Peyer's patch (tissue), 4 donors: ENCODE measurements around the gene ABRAXAS1. TPM values are rescaled to one million over a fixed set of nuclear protein-coding genes. Genes with fewer than 3 reads are reported as not detected.
"Not testable (repeated sequence)": the region's sequence is repeated elsewhere in the genome, so short reads cannot be mapped to it uniquely, and the experiment has no call there.

Source experiments
- DNase-seq, 3 donors: peaks; one replicate each; pipeline ENCODE4 v3.0.0-alpha.2; 2017 to 2019
- H3K27ac ChIP-seq, 4 donors: fragments of 200-600 bp; sonication (generic); one replicate each; pipeline ENCODE4 v1.5.1; 2016 to 2019
- H3K27me3 ChIP-seq, 2 donors: fragments of 200-600 bp; sonication (generic); one replicate each; pipeline ENCODE4 v1.5.1; 2019
- H3K36me3 ChIP-seq, 3 donors: fragments of 200-600 bp; sonication (generic); one replicate each; pipeline ENCODE4 v1.5.1; 2016 to 2019
- H3K4me1 ChIP-seq, 4 donors: fragments of 200-600 bp; sonication (generic); one replicate each; pipeline ENCODE4 v1.5.1; 2016 to 2019
- H3K4me3 ChIP-seq, 4 donors: fragments of 200-600 bp; sonication (generic); 1 replicate in 3 of 4; 2 replicates in 1 of 4; pipeline ENCODE4 v1.5.1; 2016 to 2019; ENCODE audit warnings: mild to moderate bottlenecking in 1 of 4
- H3K9me3 ChIP-seq, 4 donors: fragments of 200-600 bp; sonication (generic); one replicate each; pipeline ENCODE4 v1.5.1; 2016 to 2019; ENCODE audit warnings: mild to moderate bottlenecking in 1 of 4
- POLR2A ChIP-seq, 2 donors: fragments of 450-650 bp; IDR thresholded peaks; one replicate each; pipeline ENCODE4 v1.5.1; 2017; ENCODE audit warnings: antibody characterized with exemption in 2 of 2, mild to moderate bottlenecking in 2 of 2, moderate library complexity in 2 of 2
- total RNA-seq, 4 donors: library from RNA; depleted of rRNA; stranded (reverse); fragments of >200 nt; gene quantifications; one replicate each; pipeline ENCODE4 v1.1.0, GENCODE V29; 2016
- TF ChIP-seq, protein P1 (sequence below), 6 experiments: fragments of 450-650 bp in 4 of 6; fragments of 200-600 bp in 2 of 6; sonication (generic) in 1 of 6; IDR thresholded peaks; one replicate each; pipeline ENCODE4 v1.5.1; 2017 to 2019; ENCODE audit warnings: antibody characterized with exemption in 6 of 6, mild to moderate bottlenecking in 3 of 6, moderate library complexity in 1 of 6

Gene ABRAXAS1
- total RNA-seq, 4 donors from 2014 or later = 3.7 to 10.7 (median 7.6) TPM

DNA sequence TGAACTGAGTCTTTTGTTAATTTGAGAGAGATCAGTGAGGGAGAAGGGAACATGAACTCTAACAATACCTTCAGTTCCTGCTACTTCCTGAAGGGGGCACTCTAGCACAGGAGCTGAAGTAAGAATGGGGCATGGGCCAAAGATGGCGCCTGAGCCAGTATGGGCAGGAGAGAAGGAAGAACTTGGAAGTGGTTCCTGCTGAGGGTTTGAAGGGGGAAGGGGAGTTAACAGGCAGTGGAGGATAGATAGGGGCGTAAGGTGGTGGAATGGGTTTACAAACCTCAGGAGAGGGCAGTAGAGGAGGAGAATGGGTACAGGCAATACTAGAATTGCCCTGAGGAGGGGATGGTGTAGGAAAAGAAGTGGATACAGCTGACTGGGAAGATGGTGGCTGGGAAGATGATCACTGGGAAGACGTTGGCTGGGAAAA, 24.3 kb upstream of the ABRAXAS1 start:
- TF ChIP-seq, protein P1, sequence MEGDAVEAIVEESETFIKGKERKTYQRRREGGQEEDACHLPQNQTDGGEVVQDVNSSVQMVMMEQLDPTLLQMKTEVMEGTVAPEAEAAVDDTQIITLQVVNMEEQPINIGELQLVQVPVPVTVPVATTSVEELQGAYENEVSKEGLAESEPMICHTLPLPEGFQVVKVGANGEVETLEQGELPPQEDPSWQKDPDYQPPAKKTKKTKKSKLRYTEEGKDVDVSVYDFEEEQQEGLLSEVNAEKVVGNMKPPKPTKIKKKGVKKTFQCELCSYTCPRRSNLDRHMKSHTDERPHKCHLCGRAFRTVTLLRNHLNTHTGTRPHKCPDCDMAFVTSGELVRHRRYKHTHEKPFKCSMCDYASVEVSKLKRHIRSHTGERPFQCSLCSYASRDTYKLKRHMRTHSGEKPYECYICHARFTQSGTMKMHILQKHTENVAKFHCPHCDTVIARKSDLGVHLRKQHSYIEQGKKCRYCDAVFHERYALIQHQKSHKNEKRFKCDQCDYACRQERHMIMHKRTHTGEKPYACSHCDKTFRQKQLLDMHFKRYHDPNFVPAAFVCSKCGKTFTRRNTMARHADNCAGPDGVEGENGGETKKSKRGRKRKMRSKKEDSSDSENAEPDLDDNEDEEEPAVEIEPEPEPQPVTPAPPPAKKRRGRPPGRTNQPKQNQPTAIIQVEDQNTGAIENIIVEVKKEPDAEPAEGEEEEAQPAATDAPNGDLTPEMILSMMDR (IDR thresholded peaks at IDR 0.05) = peak; percentile 32 to 95 (median 82)
- H3K9me3 ChIP-seq, H3K4me1 ChIP-seq, H3K27me3 ChIP-seq, H3K4me3 ChIP-seq, H3K27ac ChIP-seq, H3K36me3 ChIP-seq: not testable (repeated sequence)
- DNase-seq = peak in 2 of 3 donors; percentile 47 to 82

DNA sequence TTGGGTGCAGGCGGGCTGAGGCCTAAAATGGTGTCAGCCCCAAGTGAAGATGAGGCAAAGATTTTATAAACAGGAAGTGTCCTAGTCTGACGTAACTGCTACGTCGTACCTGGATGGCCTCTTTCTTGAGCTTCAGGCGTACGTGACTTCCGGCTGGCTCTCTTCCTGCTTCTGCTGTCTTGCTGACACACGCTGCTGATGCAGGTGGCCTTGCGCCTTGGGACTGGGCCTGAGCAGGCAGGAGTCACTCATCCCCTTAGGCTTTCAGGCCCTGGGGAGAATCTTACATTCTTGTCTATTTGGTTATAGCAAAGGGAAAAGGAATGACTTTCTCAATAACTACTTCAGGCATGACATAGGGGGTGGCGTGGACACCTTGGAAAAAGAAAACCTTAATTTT, 20.1 kb upstream of the ABRAXAS1 start:
- Histone ChIP-seq H3K27me3 (no peaks in the 10 kb centered on the region), H3K27ac (no peak overlapping the region), H3K36me3 (no peaks in the 10 kb centered on the region), H3K4me3 (no peak overlapping the region), H3K4me1 (no peaks in the 10 kb centered on the region), H3K9me3 (no peaks in the 10 kb centered on the region)
- TF ChIP-seq, protein P1 (IDR thresholded peaks at IDR 0.05) = no peak
- no peak for TF ChIP-seq POLR2A (IDR thresholded peaks at IDR 0.05)
- DNase-seq = no peak

DNA sequence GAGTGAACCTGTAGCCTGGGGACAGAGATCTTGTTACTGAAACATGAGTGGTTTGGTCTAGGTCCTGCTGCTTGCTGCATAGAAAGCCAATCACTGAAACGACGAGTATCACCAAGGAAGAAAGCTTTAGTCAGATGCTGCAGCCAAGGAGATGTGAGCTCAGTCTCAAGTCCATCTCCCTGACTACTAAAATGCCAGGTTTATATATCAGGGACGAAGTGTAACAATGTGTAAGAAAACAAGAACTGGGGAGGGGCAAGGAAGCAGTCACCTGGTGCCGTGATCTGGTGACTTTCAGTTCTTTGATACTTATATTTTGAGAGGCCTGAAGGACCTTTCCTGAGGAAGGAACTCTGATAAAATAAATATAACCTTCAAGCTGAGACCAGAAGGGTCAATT, 19.6 kb upstream of the ABRAXAS1 start:
- Histone ChIP-seq H3K4me3 (no peak overlapping the region), H3K27me3 (no peaks in the 10 kb centered on the region), H3K9me3 (no peaks in the 10 kb centered on the region), H3K4me1 (no peaks in the 10 kb centered on the region), H3K27ac (no peak overlapping the region), H3K36me3 (no peaks in the 10 kb centered on the region)
- no peak for DNase-seq
- TF ChIP-seq POLR2A (IDR thresholded peaks at IDR 0.05) = no peak
- TF ChIP-seq, protein P1 (IDR thresholded peaks at IDR 0.05) = no peak

DNA sequence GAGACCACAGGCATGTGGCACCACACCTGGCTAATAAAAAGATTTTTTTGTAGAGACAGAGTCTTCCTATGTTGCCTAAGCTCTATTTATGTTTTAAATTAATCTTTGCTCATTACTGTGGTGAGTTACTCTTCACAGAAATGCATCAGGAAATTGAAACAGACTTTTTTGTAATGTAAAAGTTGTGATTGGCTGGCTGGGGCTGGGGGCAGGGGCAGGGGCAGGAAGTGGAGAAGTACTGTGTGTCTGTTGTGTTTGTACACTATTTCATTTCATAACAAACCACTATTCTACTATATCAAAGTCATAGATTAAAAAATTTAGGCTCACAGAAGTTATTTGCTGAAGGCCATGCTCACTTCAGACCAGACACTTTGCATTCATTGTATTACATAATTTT, 19.1 kb upstream of the ABRAXAS1 start:
- no peak for TF ChIP-seq POLR2A (IDR thresholded peaks at IDR 0.05)
- TF ChIP-seq, protein P1 (IDR thresholded peaks at IDR 0.05) = no peak
- H3K4me1 ChIP-seq = no peaks in the 10 kb centered on the region
- H3K9me3 ChIP-seq = no peaks in the 10 kb centered on the region
- no peaks in the 10 kb centered on the region for H3K27me3 ChIP-seq
- no peaks in the 10 kb centered on the region for H3K36me3 ChIP-seq
- no peak overlapping the region for H3K4me3 ChIP-seq
- no peak overlapping the region for H3K27ac ChIP-seq
- no peak for DNase-seq

DNA sequence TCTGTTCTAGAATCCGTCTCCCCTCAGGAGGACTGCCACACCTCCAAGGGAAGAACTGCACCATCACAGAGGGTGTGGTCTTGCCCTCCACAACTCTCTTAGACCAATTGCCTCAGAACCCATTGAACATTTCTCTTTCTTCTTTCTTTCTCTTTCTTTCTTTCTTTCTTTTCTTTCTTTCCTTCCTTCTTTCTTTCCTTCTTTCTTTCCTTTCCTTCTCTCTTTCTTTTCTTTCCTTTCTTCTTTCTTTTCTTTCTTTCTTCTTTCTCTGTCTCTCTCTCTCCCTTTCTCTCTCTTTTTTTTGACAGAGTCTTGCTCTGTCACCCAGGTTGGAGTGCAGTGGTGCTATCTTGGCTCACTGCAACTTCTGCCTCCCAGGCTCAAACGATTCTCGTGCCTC, 16.8 kb upstream of the ABRAXAS1 start:
- not testable (repeated sequence) for H3K4me1 ChIP-seq

DNA sequence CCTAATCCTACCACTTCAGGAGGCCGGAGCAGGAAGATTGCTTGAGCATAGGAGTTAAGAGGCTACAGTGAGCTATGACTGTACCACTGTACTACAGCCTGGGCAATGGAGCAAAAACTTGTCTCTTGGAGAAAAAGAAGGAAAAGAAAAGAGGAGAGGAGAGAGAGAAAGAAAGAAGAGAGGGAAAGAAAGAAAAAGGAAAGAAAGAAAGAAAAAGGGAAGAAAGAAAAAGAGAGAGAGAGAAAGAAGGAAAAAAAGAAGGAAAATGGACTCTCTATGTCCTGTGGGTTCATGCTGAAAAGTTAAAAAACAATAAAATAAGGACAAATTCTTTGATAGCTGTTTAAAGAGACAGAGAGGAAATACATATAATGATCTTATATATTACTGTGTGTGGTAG, 13.3 kb upstream of the ABRAXAS1 start:
- H3K27ac ChIP-seq = no peak overlapping the region
- TF ChIP-seq POLR2A (IDR thresholded peaks at IDR 0.05) = no peak
- TF ChIP-seq, protein P1 (IDR thresholded peaks at IDR 0.05) = no peak
- H3K4me3 ChIP-seq = no peak overlapping the region
- no peaks in the 10 kb centered on the region for H3K36me3 ChIP-seq
- no peaks in the 10 kb centered on the region for H3K9me3 ChIP-seq
- no peaks in the 10 kb centered on the region for H3K27me3 ChIP-seq
- no peak for DNase-seq
- H3K4me1 ChIP-seq = no peaks in the 10 kb centered on the region

More for the DNA sequence above, 16.8 kb upstream of the ABRAXAS1 start:
- not testable (repeated sequence) for H3K27me3 ChIP-seq, H3K4me3 ChIP-seq, H3K27ac ChIP-seq, DNase-seq, H3K36me3 ChIP-seq, H3K9me3 ChIP-seq

DNA sequence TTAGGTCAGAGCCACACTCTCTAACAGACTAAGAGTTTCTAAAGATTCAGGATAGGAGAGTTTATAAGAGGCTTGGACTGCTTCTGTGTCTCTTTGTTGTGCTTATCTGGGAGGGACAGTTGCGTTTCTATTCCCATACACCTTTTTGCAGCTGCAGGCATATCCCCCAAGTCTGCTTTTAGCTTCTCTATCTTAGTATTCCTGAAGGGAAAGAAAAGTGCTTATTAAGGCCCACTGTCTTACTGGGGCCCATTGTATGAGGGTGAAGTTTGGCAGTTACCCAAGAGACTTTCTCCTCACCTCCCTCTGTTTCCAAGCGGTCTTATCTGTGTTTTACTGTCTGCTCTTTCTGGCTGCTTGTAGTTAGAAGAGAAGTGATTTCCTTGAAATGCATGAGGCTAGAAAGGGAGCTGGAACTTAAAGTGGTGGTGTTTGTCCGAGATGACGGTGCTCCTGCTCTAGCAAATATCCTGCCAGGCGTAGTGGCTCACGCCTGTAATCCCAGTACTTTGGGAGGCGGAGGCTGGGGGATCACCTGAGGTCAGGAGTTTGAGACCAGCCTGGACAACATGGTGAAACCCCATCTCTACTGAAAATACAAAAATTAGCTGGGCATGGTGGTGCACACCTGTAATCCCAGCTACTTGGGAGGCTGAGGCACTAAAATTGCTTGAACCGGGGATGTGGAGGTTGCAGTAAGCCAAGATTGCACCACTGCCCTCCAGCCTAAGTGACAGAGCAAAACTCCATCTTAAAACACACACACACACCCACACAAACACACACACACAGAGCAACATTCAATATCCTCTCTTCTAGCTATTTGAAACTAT, 11.4 kb upstream of the ABRAXAS1 start:
- H3K27me3 ChIP-seq, H3K27ac ChIP-seq, H3K4me1 ChIP-seq, H3K9me3 ChIP-seq, H3K36me3 ChIP-seq, H3K4me3 ChIP-seq, DNase-seq: not testable (repeated sequence)
